Measurements from ENCODE around the gene C1orf159. TPM values are rescaled to one million over a fixed set of nuclear protein-coding genes. Genes with fewer than 3 reads are reported as not detected.

Gene C1orf159
- total and polyA plus RNA-seq, 2 experiments from 2014 or later = 9.6 to 21.5 TPM

- TF ChIP-seq, protein P1, sequence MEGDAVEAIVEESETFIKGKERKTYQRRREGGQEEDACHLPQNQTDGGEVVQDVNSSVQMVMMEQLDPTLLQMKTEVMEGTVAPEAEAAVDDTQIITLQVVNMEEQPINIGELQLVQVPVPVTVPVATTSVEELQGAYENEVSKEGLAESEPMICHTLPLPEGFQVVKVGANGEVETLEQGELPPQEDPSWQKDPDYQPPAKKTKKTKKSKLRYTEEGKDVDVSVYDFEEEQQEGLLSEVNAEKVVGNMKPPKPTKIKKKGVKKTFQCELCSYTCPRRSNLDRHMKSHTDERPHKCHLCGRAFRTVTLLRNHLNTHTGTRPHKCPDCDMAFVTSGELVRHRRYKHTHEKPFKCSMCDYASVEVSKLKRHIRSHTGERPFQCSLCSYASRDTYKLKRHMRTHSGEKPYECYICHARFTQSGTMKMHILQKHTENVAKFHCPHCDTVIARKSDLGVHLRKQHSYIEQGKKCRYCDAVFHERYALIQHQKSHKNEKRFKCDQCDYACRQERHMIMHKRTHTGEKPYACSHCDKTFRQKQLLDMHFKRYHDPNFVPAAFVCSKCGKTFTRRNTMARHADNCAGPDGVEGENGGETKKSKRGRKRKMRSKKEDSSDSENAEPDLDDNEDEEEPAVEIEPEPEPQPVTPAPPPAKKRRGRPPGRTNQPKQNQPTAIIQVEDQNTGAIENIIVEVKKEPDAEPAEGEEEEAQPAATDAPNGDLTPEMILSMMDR (conservative IDR thresholded peaks at IDR 0.05; ENCODE audit: low read depth in 2 of 2) = no peak
- TF ChIP-seq CREB1 (CRISPR knock-in tag; IDR thresholded peaks at IDR 0.05; ENCODE audit: low read depth) = no peak
- TF ChIP-seq POLR2AphosphoS5 (IDR thresholded peaks at IDR 0.05; ENCODE audit: low read depth) = no peak
- no peak for TF ChIP-seq EZH2 (IDR thresholded peaks at IDR 0.05; ENCODE audit: low read depth, unreplicated experiment)
- no peak for TF ChIP-seq ZNF114 (CRISPR knock-in tag; IDR thresholded peaks at IDR 0.05)
- TF ChIP-seq NANOG (IDR thresholded peaks at IDR 0.05; ENCODE audit: borderline replicate concordance) = no peak
- TF ChIP-seq EZH2phosphoT487 (IDR thresholded peaks at IDR 0.05; ENCODE audit: unreplicated experiment) = no peak
- no peak for TF ChIP-seq STAT1 (IDR thresholded peaks at IDR 0.05; ENCODE audit: unreplicated experiment)
- TF ChIP-seq, protein P2, sequence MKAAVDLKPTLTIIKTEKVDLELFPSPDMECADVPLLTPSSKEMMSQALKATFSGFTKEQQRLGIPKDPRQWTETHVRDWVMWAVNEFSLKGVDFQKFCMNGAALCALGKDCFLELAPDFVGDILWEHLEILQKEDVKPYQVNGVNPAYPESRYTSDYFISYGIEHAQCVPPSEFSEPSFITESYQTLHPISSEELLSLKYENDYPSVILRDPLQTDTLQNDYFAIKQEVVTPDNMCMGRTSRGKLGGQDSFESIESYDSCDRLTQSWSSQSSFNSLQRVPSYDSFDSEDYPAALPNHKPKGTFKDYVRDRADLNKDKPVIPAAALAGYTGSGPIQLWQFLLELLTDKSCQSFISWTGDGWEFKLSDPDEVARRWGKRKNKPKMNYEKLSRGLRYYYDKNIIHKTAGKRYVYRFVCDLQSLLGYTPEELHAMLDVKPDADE (IDR thresholded peaks at IDR 0.05) = no peak
- TF ChIP-seq JUNB (IDR thresholded peaks at IDR 0.05; ENCODE audit: unreplicated experiment) = no peak
Measured at GRCh38 chr1:1111516-1112236, 4.2 kb downstream of the C1orf159 start (continued).

- Mint-ChIP-seq H3K27me3 (ENCODE audit: insufficient read depth, low read depth, poor library complexity) (peaks cover 11% of the 10 kb centered on the region), H3K4me3 (no peak overlapping the region), H3K36me3 (ENCODE audit: low read depth) (peaks cover 69% of the 10 kb centered on the region), H3K9me3 (peaks cover 48% of the 10 kb centered on the region), H3K27ac (no peak overlapping the region), H3K4me1 (peaks cover 19% of the 10 kb centered on the region)
- ATAC-seq (no peak), DNase-seq (ENCODE audit: low spot score) (no peak)
- Histone ChIP-seq H3F3A (replicated peaks; ENCODE audit: low read depth) (no peaks in the 10 kb centered on the region), H3K4me1 (ENCODE audit: insufficient read depth) (no peaks in the 10 kb centered on the region; the same call in 1 of the 2 replicates), H3K36me3 (ENCODE audit: insufficient read depth) (peaks cover 5% of the 10 kb centered on the region; the same call in 1 of the 2 replicates), H3K27me3 (ENCODE audit: insufficient read depth) (no peaks in the 10 kb centered on the region), H3K27ac (ENCODE audit: low read depth) (no peak overlapping the region), H3K79me2 (replicated peaks; ENCODE audit: insufficient read depth) (peaks cover 28% of the 10 kb centered on the region), H3K9me2 (ENCODE audit: insufficient read depth) (no peaks in the 10 kb centered on the region), H2AFZ (no peak overlapping the region), H3K4me2 (no peak overlapping the region), H3K4me3 (no peak overlapping the region), H4K20me1 (replicated peaks; ENCODE audit: insufficient read depth) (0 out of 2 replicates have a peak, but pooled peaks cover 4% of the 10 kb centered on the region)
- TF ChIP-seq, protein P3, sequence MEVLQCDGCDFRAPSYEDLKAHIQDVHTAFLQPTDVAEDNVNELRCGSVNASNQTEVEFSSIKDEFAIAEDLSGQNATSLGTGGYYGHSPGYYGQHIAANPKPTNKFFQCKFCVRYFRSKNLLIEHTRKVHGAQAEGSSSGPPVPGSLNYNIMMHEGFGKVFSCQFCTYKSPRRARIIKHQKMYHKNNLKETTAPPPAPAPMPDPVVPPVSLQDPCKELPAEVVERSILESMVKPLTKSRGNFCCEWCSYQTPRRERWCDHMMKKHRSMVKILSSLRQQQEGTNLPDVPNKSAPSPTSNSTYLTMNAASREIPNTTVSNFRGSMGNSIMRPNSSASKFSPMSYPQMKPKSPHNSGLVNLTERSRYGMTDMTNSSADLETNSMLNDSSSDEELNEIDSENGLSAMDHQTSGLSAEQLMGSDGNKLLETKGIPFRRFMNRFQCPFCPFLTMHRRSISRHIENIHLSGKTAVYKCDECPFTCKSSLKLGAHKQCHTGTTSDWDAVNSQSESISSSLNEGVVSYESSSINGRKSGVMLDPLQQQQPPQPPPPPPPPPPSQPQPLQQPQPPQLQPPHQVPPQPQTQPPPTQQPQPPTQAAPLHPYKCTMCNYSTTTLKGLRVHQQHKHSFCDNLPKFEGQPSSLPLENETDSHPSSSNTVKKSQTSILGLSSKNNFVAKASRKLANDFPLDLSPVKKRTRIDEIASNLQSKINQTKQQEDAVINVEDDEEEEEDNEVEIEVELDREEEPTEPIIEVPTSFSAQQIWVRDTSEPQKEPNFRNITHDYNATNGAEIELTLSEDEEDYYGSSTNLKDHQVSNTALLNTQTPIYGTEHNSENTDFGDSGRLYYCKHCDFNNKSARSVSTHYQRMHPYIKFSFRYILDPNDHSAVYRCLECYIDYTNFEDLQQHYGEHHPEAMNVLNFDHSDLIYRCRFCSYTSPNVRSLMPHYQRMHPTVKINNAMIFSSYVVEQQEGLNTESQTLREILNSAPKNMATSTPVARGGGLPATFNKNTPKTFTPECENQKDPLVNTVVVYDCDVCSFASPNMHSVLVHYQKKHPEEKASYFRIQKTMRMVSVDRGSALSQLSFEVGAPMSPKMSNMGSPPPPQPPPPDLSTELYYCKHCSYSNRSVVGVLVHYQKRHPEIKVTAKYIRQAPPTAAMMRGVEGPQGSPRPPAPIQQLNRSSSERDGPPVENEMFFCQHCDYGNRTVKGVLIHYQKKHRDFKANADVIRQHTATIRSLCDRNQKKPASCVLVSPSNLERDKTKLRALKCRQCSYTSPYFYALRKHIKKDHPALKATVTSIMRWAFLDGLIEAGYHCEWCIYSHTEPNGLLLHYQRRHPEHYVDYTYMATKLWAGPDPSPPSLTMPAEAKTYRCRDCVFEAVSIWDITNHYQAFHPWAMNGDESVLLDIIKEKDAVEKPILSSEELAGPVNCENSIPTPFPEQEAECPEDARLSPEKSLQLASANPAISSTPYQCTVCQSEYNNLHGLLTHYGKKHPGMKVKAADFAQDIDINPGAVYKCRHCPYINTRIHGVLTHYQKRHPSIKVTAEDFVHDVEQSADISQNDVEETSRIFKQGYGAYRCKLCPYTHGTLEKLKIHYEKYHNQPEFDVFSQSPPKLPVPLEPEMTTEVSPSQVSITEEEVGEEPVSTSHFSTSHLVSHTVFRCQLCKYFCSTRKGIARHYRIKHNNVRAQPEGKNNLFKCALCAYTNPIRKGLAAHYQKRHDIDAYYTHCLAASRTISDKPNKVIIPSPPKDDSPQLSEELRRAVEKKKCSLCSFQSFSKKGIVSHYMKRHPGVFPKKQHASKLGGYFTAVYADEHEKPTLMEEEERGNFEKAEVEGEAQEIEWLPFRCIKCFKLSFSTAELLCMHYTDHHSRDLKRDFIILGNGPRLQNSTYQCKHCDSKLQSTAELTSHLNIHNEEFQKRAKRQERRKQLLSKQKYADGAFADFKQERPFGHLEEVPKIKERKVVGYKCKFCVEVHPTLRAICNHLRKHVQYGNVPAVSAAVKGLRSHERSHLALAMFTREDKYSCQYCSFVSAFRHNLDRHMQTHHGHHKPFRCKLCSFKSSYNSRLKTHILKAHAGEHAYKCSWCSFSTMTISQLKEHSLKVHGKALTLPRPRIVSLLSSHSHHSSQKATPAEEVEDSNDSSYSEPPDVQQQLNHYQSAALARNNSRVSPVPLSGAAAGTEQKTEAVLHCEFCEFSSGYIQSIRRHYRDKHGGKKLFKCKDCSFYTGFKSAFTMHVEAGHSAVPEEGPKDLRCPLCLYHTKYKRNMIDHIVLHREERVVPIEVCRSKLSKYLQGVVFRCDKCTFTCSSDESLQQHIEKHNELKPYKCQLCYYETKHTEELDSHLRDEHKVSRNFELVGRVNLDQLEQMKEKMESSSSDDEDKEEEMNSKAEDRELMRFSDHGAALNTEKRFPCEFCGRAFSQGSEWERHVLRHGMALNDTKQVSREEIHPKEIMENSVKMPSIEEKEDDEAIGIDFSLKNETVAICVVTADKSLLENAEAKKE (CRISPR knock-in tag; IDR thresholded peaks at IDR 0.05) = no peak
- TF ChIP-seq JUNB (IDR thresholded peaks at IDR 0.05; ENCODE audit: unreplicated experiment) (no peak), STAT1 (IDR thresholded peaks at IDR 0.05; ENCODE audit: unreplicated experiment) (no peak), EZH2 (IDR thresholded peaks at IDR 0.05; ENCODE audit: low read depth, unreplicated experiment) (no peak), CREB1 (CRISPR knock-in tag; IDR thresholded peaks at IDR 0.05; ENCODE audit: low read depth) (no peak), ZNF114 (CRISPR knock-in tag; IDR thresholded peaks at IDR 0.05) (no peak), POLR2AphosphoS5 (IDR thresholded peaks at IDR 0.05; ENCODE audit: low read depth) (no peak), ZNF331 (CRISPR knock-in tag; IDR thresholded peaks at IDR 0.05; ENCODE audit: low read depth) (no peak), EZH2phosphoT487 (IDR thresholded peaks at IDR 0.05; ENCODE audit: unreplicated experiment) (no peak)
- TF ChIP-seq, protein P1 (conservative IDR thresholded peaks at IDR 0.05; ENCODE audit: low read depth in 2 of 2) = no peak
Measured at GRCh38 chr1:1110561-1110971, 5.3 kb downstream of the C1orf159 start.
